Activated T-cell treated with anti-CD3 and anti-CD28 coated beads for 24 hours (primary cell): ENCODE measurements around the gene KYAT1.
"Not testable (repeated sequence)": the region's sequence is repeated elsewhere in the genome, so short reads cannot be mapped to it uniquely, and the experiment has no call there.

Source experiments
- DNase-seq: peaks from one replicate; pipeline ENCODE4 v3.0.0-alpha.2; 2020; ENCODE audit warnings: low read depth

Gene KYAT1

GRCh38 chr9:128818099-128818838 lies 63.5 kb downstream of the KYAT1 start, which contains the start of gene ENDOG:
TSS of gene ENDOG (plus strand) at chr9:128818500. CDS start at chr9:128818685, 185 bp downstream.
- peak; percentile 98 for DNase-seq

- no peak for DNase-seq
Observed at GRCh38 chr9:128810873-128811272, 70.9 kb downstream of the KYAT1 start.

GRCh38 chr9:128809831-128810230 lies 71.9 kb downstream of the KYAT1 start:
- DNase-seq, result no peak

- no peak for DNase-seq
Observed at GRCh38 chr9:128809036-128809599, 72.6 kb downstream of the KYAT1 start.

- no peak for DNase-seq
Observed at GRCh38 chr9:128808543-128808942, 73.2 kb downstream of the KYAT1 start.

GRCh38 chr9:128807827-128808226 lies 73.9 kb downstream of the KYAT1 start:
- no peak for DNase-seq

- no peak for DNase-seq
Observed at GRCh38 chr9:128805661-128806060, 76.1 kb downstream of the KYAT1 start.

- DNase-seq, result no peak
Observed at GRCh38 chr9:128802482-128802881, 79.3 kb downstream of the KYAT1 start.

- no peak for DNase-seq
Observed at GRCh38 chr9:128800061-128800460, 81.7 kb downstream of the KYAT1 start.

- no peak for DNase-seq
Observed at GRCh38 chr9:128798896-128799295, 82.9 kb downstream of the KYAT1 start.

GRCh38 chr9:128794961-128795360 lies 86.8 kb downstream of the KYAT1 start:
- not testable (repeated sequence) for DNase-seq

- no peak for DNase-seq
Observed at GRCh38 chr9:128792978-128793686, 88.6 kb downstream of the KYAT1 start.

- no peak for DNase-seq
Observed at GRCh38 chr9:128792134-128792533, 89.6 kb downstream of the KYAT1 start.

GRCh38 chr9:128790536-128790935 lies 91.2 kb downstream of the KYAT1 start:
- no peak for DNase-seq

- no peak for DNase-seq
Observed at GRCh38 chr9:128788445-128788844, 93.3 kb downstream of the KYAT1 start.

GRCh38 chr9:128787659-128788058 lies 94.1 kb downstream of the KYAT1 start:
- DNase-seq, result no peak

GRCh38 chr9:128786681-128787601 lies 94.8 kb downstream of the KYAT1 start, which contains the start of gene TBC1D13:
TSS of gene TBC1D13 (plus strand) at chr9:128787253. CDS start at chr9:128787354, 101 bp downstream.
- peak; percentile 86 for DNase-seq

GRCh38 chr9:128785427-128785826 lies 96.3 kb downstream of the KYAT1 start:
- no peak for DNase-seq
